GM18505 (cell line): ENCODE data around the gene EAF1.
"Not testable (repeated sequence)": the region's sequence is repeated elsewhere in the genome, so short reads cannot be mapped to it uniquely, and the experiment has no call there.

ENCODE experiments used
- ATAC-seq: cut with Tn5 transposase; IDR thresholded peaks from one replicate; pipeline ENCODE4 v1.9.1; 2021; ENCODE audit not compliant: unreplicated experiment
- POLR2A ChIP-seq: IDR thresholded peaks from 4 replicates; pipeline ENCODE4 v1.6.1; 2011; ENCODE audit warnings: borderline replicate concordance; ENCODE audit not compliant: insufficient read depth, insufficient read length; ENCODE audit errors: extremely low read depth

EAF1 gene

DNA sequence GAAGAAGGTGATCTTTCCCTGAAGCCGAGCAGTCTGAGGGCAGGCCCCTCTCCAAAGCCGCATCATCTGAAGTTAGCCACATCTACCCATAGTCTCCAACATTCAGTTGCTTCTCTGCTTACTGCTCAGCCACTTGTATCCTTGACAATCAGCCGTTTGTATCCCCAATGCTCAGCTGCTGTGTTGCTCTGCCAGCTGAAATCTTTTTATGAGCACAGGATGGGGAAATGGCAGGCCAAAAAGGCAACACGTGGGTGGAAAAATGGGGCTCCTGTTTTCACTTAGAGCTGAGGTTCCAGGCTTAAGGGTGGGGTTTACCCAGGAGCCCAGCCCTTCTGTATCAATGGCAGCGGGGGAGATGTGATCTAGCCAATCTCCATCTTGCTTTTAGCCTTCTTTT, 36.4 kb upstream of the EAF1 start:
- no peak for TF ChIP-seq POLR2A
- ATAC-seq: no peak

GRCh38 chr3:15393252-15393651, 34.1 kb upstream of the EAF1 start:
- ATAC-seq: not testable (repeated sequence)

- not testable (repeated sequence) for ATAC-seq
Measured at GRCh38 chr3:15398731-15399133, 28.7 kb upstream of the EAF1 start.

DNA sequence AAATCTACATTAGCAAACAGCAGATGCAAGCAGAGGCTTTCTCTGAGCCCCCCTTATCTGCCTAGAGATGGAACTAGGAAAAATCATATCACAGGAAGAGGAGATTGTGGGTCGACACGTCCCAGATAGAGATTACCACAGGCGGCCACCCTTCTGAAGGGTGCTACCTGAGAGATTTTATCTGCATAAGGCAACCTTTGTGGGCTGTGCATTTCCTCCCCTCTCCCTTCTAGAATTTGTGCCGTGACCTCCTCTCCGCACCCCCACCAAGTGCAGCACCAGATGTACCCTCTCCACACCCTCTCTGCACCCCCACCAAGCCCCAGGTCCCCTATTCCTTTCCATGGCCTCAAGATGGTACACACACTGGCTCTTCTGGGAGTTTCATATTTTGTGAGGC, 27.4 kb upstream of the EAF1 start:
- ATAC-seq: no peak
- no peak for TF ChIP-seq POLR2A

- ATAC-seq: no peak
- TF ChIP-seq POLR2A: no peak
Measured at GRCh38 chr3:15401936-15402335, 25.5 kb upstream of the EAF1 start.

DNA sequence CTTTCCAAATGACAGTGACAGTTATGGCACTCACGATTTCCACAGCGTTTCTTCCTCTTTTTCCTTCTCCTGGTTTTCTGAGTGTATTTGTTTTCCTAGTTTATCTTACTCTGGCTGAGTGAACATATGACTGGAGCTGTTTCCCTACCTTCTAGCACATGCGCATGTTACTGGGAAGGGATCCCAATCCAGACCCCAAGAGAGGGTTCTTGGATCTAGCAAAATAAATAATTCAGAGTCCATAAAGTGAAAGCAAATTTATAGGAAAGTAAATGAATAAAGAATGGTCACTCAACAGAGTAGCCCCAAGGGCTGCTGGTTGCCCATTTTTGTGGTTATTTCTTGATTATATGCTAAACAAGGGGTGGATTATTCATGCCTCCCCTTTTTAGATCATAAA, 23.9 kb upstream of the EAF1 start:
- ATAC-seq: no peak
- TF ChIP-seq POLR2A: no peak

DNA sequence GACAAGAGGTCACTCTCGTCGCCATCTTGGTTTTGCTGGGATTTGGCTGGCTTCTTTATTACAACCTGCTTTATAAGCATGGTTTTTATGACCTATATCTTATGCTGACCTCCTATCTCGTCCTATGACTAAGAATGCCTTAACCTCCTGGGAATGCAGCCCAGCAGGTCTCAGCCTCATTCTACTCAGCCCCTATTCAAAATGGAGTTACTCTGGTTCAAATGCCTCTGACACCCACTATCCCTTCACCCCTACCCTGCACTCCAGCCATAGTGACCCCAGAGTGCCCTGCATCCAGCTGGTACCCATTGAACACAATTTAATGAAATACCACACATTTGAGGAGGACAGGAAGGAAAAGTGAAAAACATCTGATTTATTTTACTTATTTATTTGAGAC, 23.4 kb upstream of the EAF1 start:
- no peak for TF ChIP-seq POLR2A
- ATAC-seq: no peak

GRCh38 chr3:15404767-15405166, 22.6 kb upstream of the EAF1 start:
- no peak for ATAC-seq
- TF ChIP-seq POLR2A: no peak

DNA sequence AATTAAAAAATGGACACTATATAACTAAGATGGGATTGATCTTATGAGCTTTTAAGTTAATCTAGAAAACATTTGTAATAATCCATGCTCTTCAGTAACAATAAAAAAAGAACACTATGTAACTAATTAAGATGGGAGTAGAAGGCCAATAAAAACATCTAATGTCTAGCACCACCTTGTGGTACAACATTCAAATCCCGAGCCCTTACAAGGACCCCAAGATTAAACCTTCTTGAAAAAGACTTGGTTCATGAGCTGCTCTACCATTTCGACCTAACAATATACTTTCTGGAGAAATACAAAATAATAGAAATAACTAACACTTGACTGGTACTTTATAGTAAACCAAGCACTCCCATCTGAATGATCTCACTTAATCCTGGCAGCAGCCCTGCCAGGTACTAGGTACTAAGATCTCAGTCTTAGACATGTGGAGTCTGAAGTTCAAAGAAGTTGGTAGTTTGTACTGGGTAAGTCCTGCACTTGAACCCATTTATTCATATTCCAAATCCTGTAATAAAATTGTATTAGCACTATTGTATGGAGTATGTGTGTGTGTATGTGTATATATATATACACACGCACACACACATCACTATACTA, 21.8 kb upstream of the EAF1 start:
- TF ChIP-seq POLR2A: no peak
- ATAC-seq: no peak

GRCh38 chr3:15409239-15409638, 18.2 kb upstream of the EAF1 start:
- TF ChIP-seq POLR2A: no peak

DNA sequence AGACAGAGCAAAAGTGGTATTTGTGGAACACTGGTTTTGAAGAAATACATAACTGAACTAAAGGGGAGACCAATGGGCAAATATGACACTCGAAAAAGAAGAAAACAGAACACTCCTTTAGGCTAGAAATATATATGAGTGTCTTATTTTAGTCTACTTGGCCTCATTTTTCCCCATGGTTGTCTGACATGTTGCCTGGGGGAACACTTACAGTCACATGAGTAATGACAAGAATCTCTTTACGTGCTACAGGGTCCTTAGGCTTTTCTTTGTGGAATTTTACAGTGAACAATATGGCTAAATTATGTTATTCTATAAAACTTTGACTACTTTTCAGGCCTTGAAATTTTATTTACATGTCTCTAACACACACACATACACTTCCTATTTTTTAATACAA, 17.6 kb upstream of the EAF1 start:
- ATAC-seq: no peak
- no peak for TF ChIP-seq POLR2A

More at GRCh38 chr3:15409239-15409638, 18.2 kb upstream of the EAF1 start:
- ATAC-seq: no peak

GRCh38 chr3:15410966-15411365, 16.4 kb upstream of the EAF1 start:
- ATAC-seq: not testable (repeated sequence)

DNA sequence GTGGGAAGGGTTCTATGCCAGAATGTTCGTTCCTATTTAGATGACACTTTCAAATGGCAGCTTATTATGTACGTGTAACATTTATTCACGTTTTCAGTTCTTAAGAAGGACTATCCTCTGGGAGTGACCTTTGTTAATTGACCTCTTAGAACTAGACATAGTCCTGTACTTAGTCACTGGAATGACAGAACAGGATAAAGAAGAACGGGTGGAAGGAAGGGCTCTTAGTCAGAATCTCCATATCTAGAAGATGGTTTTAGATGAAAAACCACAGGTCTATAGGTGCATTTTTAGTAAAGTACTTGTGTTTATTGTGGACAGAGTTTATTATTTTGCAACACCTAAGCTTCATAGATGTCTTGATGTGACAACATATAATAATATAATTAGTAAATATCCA, 6.5 kb upstream of the EAF1 start:
- ATAC-seq: no peak
- no peak for TF ChIP-seq POLR2A

DNA sequence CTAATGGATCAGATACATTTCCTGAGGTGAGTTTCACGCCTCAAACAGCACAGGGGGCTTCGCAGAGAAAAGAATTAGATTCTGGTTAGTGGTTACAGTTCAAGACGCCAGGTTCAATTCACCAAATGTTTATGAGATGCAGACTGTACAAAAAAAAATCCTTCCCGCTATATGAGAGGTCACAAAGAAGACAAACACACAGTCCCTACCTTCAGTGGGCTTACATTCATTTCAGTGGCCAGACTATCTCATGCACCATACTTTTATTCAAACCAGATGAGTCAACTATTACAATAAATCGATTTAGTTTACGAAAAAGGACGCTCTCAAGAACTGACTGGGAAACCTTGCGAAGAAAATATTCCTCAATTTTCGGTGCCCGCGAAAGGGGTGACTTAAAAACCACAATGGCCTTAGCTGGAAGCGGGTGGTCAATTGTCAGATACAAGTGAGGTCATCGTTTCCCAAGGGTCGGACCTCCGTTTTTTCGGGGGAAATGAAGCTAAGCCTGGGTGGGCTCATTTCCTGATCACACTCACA, 749 bp upstream of the EAF1 start:
- ATAC-seq: peak; percentile 9
- no peak for TF ChIP-seq POLR2A

- TF ChIP-seq POLR2A: no peak
Measured at GRCh38 chr3:15427981-15428380, 583 bp downstream of the EAF1 start.

DNA sequence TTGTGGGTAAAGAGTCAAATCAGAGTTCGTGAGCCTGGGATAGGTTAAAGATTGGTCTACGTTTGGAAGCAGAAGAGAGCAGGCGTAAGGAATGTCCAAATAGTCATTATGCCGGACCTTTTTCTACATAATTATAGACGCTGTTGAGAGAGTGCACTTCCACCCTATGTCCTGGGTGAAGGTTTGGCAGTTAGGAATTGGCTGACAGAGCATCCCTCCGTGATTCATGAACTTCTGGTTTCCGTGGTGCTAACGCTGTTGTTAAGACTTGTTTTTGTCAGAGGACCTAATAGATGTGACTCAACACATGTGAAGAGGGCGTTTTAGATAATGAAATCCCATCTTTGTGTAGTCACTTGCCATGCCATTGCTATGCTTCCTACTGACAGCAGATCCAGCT, 1.1 kb downstream of the EAF1 start:
- no peak for ATAC-seq
- no peak for TF ChIP-seq POLR2A

More at GRCh38 chr3:15427981-15428380, 583 bp downstream of the EAF1 start:
- no peak for ATAC-seq

DNA sequence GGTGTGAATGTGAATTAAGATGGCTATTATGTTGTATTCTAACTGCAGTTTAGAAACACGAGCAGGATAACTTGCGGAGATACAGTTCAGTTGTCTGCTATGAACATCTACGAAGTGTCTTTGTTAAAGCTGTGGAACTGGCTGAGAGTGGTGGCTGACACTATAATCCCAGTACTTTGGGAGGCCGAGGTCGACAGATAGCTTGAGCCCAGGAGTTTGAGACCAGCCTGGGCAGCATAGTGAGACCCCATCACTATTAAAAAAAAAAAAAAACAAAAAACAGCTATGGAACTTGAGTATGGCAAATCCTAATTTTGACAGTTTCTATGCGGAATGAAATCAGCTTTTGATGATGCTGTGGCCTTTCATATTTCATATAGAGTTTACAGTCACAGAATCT, 1.7 kb downstream of the EAF1 start:
- TF ChIP-seq POLR2A: no peak
- no peak for ATAC-seq
